RWPE1 (cell line): ENCODE data around the gene GBF1.

Source experiments
- CTCF ChIA-PET: fragments of 350-600 bp; sonication (Branson Sonifier 250); formaldehyde crosslinking; extraction: SDS; loops from one replicate; lab custom pipeline; 2021; lab: Yijun Ruan, JAX
- POLR2A ChIA-PET: fragments of 400-600 bp; formaldehyde crosslinking; extraction: SDS; loops from one replicate; lab custom pipeline; 2020; ENCODE audit warnings: antibody characterized with exemption; ENCODE audit not compliant: low non-redundant PET; lab: Yijun Ruan, JAX
- DNase-seq: peaks from one replicate; pipeline ENCODE4 v3.0.0; 2012; ENCODE audit warnings: low spot score
- H3K27ac ChIP-seq: fragments of 450-650 bp; 2 replicates; pipeline ENCODE4 v1.5.1; 2017
- TF ChIP-seq, protein P1 (sequence below): fragments of 450-650 bp; conservative IDR thresholded peaks from 2 replicates; pipeline ENCODE4 v1.5.1; 2017; ENCODE audit warnings: low read depth, mild to moderate bottlenecking

GBF1 gene

DNA sequence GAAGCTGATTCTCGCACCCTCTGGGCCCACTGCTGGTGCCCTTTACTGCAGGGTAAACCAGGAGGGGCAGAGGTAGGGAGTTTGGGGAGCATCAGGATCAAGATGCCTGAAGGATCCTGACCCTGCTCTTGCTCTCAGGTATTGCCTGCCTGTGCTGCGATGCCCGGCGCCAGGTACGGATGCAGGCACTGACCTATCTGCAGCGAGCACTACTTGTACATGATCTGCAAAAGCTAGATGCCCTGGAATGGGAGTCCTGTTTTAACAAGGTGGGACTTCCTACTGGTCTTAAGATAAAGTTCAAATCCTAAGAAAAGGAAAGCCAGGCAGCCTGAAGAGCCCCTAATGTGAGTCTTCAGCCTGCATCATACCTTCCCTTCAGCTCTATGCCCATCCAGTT is 134.1 kb downstream of the GBF1 start:
- TF ChIP-seq, protein P1, sequence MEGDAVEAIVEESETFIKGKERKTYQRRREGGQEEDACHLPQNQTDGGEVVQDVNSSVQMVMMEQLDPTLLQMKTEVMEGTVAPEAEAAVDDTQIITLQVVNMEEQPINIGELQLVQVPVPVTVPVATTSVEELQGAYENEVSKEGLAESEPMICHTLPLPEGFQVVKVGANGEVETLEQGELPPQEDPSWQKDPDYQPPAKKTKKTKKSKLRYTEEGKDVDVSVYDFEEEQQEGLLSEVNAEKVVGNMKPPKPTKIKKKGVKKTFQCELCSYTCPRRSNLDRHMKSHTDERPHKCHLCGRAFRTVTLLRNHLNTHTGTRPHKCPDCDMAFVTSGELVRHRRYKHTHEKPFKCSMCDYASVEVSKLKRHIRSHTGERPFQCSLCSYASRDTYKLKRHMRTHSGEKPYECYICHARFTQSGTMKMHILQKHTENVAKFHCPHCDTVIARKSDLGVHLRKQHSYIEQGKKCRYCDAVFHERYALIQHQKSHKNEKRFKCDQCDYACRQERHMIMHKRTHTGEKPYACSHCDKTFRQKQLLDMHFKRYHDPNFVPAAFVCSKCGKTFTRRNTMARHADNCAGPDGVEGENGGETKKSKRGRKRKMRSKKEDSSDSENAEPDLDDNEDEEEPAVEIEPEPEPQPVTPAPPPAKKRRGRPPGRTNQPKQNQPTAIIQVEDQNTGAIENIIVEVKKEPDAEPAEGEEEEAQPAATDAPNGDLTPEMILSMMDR = no peak
- no peak for DNase-seq
- no peak overlapping the region for H3K27ac ChIP-seq
- ChIA-PET CTCF (interaction anchor here (0.6 to 1.8 kb wide), 6 partner anchors 11 to 262 kb away, joined by 3 to 5 read pairs (median 3); no protein-coding TSS in a partner anchor), POLR2A (no interaction called here)

DNA sequence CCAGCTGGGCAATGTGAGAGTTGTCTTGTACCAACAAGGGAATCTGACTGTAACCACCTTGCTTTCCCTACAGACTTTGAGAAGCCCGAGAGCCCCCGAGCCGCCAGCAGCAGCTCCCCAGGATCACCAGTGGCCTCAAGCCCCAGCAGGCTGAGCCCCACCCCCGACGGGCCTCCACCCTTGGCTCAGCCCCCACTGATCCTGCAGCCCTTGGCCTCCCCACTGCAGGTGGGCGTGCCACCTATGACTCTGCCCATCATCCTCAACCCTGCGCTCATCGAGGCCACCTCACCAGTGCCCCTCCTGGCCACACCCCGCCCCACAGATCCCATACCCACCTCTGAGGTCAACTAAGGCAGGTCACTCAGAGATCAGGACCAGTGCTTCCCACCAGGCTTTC is 136.7 kb downstream of the GBF1 start:
- TF ChIP-seq, protein P1 = no peak
- DNase-seq = no peak
- H3K27ac ChIP-seq = no peak overlapping the region
- ChIA-PET POLR2A (interaction anchor here (0.6 to 0.7 kb wide), 3 partner anchors 20 to 503 kb away, joined by 4 to 11 read pairs (median 9); no protein-coding TSS in a partner anchor), CTCF (interaction anchor here (0.7 to 1.0 kb wide), 3 partner anchors 134 to 217 kb away, joined by 4 to 5 read pairs (median 4); no protein-coding TSS in a partner anchor)

DNA sequence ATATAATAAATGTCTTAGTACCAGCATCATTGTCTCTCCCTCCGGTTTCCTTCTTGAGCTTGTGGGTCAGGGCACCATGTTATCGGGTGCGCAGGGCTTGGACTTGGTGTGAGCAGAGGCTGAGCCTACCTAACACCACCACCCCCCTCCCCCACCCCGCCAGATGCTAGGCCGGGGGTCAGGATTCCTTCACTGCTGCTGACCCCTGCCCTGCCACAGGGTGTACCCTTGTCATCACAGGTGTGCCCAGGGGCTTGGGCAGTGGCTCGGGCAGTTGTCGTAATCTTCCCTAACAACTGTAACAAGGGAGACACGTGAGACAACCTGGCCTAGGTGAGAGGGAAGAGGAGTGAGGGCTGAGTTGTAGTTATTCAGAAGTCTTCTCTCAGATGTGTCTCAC is 137.5 kb downstream of the GBF1 start:
- H3K27ac ChIP-seq = no peak overlapping the region
- CTCF ChIA-PET = interaction anchor here (1.6 to 3.6 kb wide), 2 partner anchors 11 to 17 kb away, joined by 9 to 12 read pairs; no protein-coding TSS in a partner anchor
- no peak for DNase-seq
- POLR2A ChIA-PET = interaction anchor here (0.6 kb wide), 1 partner anchor 21 kb away, joined by 9 read pairs; no protein-coding TSS in a partner anchor
- TF ChIP-seq, protein P1 = no peak

DNA sequence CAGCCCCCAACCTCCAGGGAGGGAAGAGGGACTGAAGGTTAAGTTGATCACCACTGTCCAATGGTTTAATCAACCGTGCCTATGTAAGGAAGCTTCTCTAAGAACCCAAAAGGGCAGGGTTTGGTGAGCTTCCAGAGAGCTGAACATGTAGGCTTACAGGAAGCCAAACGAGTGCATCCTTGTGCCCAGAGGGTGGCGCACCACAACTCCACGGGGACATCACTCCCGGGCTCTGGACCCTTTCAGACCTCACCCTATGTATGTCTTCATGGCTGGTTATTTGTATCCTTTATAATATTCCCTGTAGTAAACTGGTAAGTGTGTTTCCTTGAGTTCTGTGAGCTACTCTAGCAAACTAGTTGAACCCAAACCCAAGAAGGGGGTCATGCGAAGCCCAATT is 138.7 kb downstream of the GBF1 start:
- ChIA-PET POLR2A (interaction anchor here (0.6 to 0.8 kb wide), 2 partner anchors 79 to 215 kb away, joined by 3 to 5 read pairs; no protein-coding TSS in a partner anchor), CTCF (interaction anchor here (0.6 to 3.6 kb wide), 7 partner anchors 10 to 154 kb away, joined by 3 to 14 read pairs (median 5); no protein-coding TSS in a partner anchor)
- DNase-seq = no peak
- no peak overlapping the region for H3K27ac ChIP-seq
- TF ChIP-seq, protein P1 = no peak

DNA sequence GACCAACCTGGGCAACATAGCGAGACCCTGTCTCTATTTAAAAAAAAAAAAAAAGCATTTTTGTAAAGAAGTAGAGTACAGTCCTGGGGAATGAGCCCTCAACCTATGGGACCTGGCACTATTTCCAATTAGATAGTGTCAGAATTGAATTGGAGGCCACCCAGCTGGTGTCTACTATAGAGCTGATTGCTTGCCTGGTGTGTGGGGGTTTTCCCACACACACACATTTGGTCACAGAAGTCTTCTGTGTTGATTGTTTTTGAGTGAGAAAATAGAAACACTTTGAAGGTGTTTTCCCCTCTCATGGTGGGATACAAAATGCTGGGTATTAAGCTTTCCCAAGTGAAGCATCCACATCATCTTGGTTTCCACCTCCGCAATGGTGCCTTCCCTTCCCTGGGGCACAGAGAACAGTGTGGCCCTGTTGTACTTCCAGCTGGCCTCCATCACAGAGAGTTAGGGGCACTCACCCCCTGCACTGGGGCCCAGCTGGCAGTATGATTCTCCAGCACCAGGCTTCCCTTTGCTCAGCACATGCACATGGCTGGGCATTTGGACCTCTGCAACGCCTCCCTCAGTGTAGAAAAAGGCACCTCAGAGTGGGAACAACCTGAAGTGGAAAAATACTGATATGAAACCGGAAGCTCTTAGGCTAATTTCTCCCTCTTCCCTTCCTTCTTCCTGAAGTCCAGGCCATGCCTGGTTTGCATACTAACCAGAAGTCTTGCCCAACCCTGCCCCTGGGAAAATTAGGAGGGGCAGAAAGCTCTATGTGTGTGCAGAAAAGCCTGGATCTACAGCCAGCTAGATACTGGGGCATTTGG is 139.5 kb downstream of the GBF1 start:
- POLR2A ChIA-PET = interaction anchor here (0.6 to 1.1 kb wide), 3 partner anchors 9 to 216 kb away, joined by 3 to 5 read pairs (median 3); no protein-coding TSS in a partner anchor
- no peak overlapping the region for H3K27ac ChIP-seq
- CTCF ChIA-PET = interaction anchor here (0.6 to 3.6 kb wide), 8 partner anchors 9 to 205 kb away, joined by 3 to 14 read pairs (median 7); no protein-coding TSS in a partner anchor
- no peak for DNase-seq
- TF ChIP-seq, protein P1 = no peak

DNA sequence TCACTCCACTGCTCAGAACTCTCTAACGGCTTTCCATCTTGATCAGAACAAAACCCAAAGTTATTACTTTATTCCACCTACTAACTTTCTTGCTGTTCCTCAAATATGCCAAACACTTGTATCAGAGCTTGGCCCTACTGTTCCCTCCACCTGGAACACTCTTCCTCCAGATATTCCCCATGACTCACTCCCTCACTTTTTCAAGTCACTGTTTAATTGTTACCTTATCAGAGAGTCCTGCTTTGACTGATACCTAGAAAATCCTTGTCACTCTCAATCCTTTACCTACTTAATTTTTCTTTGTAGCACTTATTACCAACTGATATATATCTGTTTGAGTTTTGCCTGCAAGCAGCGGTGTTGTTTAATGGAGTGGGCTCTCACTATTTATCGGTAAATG is 144.6 kb downstream of the GBF1 start:
- TF ChIP-seq, protein P1 = no peak
- no peak overlapping the region for H3K27ac ChIP-seq
- ChIA-PET POLR2A (no interaction called here), CTCF (interaction anchor here (1.4 to 2.2 kb wide), 2 partner anchors 10 kb away, joined by 3 to 6 read pairs; no protein-coding TSS in a partner anchor)
- DNase-seq = no peak
